Activated CD4-positive, CD25-positive, alpha-beta regulatory T cell treated with anti-CD3 and anti-CD28 coated beads, Interleukin-2, amount 50 U/mL, for 72 hours (primary cell): Measurements from ENCODE around the gene PPIL1.

ENCODE experiments used
- DNase-seq: peaks from one replicate; pipeline ENCODE4 v3.0.0; 2021

PPIL1 gene

DNA sequence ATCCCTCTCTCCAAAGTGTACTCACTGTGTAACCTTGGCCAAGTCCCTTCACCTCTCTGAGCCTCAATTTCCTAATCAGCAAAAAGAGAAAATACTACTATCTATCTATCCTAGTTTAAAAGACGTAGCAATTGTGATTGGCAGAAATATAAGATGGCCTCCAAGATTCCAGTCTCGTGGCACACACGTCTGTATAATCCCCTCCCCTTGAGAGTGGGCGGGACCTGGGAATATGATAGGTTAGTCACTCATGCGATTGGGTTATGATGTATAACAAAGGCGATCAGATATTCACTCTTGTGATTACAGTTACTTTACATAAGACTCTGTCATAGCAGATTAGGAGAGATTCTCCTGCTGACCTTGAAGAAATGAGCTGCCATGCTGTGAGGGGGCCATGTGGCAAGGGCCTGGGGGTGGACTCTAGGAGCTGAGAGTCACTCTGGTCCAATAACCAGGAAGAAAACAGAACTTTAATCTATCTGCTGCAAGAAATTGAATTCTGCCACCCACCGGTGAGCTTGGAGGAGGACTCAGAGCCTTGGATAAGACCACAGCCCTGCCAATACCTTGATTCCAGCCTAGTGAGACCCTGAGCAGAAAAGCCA is 41.3 kb downstream of the PPIL1 start:
- no peak for DNase-seq

DNA sequence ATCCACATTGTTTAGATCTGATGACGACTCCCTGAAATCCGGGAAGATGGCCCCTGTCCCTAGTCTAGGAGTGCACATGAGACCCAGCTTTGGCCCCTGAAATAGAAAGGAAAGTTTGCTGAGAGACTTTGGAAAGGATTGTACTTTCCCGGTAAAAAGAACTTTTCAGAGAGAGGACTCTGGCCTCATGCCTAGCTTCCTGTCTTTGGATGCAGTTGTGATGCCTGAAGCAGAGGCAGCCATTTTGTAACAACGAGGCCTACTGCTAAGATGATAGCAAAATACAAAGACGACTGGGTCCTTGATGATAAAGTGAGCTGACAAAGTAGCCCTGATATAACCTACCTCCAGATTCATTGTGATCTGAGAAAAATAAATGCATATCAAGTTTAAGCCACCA is 42.3 kb downstream of the PPIL1 start:
- no peak for DNase-seq

DNA sequence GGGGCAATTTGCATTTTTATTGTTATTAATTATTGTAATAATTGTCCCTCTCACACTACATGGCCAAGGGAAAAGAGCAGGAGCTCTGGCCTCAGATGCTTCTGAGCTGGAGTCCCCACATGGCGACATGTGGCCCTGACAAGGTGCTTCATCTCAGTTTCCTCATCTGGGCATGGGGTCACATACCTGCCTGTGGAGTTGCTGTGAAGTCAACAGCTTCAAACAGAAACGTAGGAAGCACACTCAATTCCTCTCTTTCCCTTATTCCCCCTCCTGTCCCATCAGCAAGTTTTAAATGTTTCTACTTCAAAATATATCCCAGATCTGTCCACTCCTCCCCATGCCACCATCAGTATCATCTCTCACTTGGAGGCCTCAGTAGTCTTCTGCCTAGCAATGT is 44.0 kb downstream of the PPIL1 start:
- DNase-seq = no peak

DNA sequence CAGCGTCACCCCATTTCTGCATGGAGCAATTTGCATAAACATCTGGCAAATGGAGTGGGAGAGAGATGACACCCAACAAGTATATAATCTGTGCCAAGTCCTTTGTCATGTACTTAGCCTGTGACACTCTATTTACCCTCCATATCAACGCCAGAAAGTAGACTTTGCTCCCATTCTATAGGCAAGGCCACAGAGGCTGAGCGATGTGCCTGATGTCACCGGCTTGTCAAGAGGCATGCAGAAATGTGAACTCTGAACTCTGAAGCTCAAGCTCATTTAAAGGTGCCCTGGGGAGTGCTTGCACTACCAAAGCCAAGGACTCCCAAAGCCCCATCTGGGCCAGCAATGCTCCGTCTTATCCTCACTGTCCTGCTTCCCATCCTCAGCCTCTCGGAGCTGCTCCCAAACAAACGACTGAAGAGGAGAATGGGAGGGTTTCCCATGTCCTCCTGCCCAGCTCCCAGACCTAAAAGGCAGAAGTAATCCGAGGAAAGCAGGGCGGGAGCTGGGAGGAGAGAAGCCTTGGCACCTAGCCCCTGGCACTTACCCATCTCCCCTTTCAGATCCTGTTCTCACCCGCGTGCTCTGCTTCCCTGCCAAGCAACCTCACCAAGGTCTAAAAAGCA is 44.6 kb downstream of the PPIL1 start:
- no peak for DNase-seq

DNA sequence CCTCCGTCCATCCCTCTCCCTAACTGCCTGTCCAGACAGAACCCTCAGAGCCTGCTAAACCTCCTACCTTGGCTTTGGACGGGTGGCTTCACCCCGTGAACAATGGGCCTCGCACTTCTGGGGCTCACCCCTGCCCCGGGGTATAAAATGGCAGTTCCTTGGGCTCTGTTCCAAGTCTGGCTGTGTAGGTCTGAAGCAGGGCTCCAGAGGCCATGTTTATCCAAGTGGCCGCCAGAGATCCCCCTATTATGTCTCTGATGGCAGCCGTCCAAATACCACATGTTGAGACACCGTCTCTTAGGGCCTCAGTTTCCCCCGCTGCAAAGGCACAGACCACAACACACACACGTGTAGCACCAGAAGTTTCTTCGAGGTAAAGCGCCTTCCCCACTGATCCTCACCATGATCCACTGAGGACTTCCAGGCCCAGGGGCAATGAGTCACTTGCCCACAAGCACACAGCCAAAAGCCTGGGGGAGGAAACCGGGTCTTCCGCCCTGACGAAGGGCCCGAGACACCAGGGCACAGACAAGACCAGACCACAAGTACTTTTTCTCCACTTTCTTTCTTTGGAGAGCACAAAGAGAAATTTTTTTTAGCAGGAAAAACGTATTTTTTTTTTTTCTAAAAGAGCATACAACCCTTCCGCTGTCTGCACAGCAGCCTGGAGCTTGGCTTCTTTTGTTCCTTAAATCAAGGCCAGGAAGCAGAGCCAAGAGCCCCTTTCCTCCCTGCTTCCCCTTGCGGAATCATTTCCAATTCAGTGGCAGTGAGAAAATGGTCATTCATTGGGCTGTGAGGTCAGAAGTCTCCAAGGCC is 47.1 kb downstream of the PPIL1 start:
- no peak for DNase-seq

DNA sequence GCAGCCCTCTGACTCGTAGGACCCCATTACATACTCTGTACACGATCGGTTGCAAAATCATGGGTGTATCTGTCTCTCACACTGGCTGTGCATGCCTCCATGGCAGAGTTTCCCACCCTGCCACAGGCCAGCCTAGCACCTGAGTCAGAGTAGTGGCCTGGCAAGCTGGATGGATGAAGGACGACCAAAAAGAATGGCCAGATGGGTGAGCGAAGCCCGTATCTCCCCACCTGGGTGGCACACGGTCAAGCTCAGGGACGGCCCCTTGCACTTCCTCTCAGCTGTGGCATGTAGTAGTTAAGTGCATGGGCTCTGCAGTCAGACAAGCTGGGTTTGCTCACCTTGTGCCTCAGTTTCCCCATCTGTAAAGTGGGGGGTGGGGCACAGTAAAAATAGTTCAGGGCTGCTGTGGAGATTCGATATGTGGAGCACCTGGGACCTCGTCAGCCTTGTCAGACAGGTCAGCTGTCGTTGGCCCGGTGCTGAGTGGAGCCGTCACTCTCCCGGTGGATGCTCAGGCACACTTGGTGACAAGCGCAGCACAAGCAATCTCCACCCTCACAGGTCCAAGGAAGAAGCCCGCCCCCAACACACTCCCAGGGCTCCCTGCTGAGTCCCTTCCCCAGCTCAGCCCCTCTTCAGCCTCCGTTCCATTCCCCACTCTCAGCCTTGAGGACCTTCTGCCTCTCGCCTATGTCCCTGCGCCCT is 47.9 kb downstream of the PPIL1 start:
- no peak for DNase-seq

DNA sequence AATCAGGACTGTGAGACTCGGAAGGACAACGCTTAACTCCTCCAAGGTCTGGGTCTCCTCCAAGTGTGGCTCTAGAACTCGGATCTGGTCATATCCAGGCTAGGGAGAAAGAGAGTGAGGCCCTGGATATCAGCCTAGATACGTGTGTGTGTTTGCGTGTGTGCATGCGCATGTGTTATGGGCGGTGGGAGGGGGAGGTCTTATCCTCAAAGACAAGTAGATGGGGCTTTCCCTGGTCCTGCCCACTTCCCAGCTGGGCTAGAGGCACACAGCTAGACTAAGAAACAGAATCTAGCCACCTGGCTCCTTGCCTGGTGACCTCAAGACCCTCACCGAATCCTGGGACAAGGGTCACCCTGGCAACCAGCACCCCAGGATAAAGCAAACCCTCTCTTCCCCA is 48.6 kb downstream of the PPIL1 start:
- no peak for DNase-seq

DNA sequence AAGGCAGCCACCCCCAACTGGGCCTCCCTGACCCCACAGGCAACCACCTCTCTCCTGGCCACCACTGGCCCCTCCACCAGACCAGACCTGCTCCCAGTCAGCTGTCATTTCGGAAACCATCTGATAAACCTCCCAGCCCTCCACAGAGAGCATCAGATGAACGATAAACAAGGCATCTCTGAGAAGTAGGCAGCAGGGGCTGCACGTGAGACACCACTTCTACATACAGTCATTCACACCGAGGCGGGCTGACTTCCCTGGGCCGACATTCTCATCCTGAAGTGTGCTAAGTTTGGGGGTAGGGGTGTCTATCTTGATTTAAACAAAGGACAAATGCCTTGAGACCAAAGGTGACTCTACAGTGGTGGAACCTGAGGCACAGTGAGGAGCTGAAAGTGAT is 49.2 kb downstream of the PPIL1 start:
- no peak for DNase-seq

DNA sequence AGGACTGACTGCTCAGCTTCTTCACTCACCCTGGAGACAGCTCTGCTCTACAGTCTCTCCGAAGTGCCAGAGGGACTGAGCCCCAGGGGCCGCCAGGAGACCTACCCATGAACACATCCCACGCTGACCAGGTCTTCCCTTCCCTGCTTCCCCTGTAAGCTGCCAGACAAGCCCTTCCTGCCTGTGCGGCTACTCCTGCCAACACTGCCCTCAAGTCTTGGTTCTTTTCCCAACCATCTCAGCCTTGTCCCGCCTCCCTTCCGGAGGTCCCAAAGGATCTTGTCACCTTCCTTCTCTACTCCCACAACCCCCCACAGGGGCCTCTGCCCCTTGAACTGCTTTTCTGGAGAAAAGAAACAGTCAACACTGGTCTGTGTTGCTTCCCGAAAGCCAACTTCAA is 50.4 kb downstream of the PPIL1 start:
- no peak for DNase-seq

DNA sequence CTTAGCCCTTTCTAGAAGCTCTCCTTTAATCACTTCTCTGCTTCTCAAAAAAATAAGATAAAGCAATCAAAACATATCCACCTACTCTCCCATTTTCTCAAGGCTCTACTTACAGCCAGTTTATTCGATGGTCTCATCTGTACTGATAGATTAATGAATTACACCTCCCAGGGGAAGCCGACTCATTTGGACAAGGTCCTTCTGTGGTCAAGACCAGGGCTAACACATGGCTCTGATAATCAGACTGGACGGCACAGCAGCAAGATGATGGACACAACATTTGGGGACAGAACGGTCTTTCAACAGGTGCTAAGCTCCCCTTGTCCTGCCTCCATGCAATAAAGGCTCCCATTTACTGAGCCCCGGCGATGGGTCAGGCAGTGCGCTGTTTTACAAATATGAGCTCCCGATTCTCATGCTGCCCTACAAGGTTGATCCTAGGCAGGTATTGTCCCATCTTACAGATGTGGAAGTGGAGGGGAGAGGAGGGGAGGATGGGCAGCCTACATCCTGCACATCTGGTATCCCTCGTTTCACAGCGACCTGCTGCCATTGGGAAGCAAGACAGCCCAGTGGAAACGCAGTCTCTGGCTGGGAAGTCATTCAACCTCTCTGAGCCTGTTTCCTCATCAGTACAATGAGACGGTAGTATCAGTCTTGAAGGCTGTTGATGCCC is 51.0 kb downstream of the PPIL1 start:
- no peak for DNase-seq

DNA sequence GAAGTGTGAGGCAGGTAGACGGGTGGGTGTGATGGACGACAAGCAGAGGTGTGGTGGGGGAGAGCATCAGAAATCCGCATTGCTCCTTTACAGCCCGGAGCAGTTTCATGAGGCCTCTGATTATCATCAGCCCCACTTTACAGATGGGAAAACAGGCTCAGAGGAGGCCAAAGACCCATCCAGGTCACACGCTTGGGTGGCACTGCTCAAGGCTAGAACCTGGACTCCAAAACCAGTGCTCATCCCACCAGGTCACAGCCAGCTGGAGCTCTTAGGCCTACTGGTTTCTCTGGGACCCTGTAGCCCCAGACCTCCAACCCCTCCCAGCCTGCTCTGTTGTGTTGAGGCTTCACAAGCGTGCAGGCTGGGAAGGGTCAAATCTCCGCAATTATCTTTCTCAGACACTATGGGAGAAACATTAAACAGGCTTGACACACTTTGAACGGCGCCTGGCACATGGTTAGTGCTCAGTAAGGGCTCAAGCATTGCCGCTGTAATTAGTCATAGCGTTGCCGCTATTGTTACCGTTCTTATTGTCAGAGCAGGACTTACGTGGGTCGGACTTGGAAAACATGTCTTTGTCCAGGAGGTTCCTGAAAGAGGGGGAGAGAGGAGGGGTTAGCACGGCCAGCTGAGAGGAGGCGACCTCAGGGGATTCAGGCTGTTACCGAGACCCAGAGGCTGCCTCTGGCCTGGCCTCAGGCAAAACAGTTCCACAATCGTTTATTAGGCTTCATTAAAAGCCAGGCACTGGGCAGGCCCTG is 51.9 kb downstream of the PPIL1 start:
- no peak for DNase-seq

DNA sequence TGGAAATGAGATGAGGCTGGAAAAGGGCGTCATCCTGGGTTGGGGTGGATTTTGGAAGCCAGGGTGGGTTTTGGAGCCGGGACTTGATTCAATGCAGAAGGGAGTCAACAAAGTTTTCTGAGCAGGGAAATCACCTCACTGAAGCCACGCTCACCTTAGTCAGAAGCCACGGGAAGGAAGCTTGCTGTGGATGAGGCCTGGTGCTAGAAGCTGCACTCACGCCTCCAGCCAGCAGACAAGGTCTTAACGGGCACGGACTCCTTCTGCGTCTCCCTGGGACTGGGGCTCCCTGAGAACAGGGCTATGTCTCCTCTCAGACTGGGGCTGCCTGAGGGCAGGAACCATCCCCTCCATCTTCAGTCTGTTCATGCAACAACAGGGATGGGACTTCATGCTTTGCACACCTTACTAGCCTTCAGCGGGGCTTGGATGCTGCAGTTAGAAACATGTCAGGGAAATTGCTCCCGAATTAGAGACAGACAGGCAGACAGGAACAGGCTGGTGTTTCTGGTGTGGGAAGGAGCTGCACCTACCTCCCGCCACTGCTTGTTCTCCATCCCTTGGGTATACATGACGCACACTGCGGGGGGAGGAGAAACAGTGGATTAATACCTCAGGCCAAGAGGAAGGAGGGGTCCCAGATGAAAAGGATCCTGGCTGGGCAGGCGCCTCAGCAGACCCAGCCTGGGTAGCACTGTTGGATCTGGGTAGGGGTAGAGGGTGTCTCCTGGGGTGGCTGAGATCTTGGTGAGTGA is 52.8 kb downstream of the PPIL1 start:
- no peak for DNase-seq

DNA sequence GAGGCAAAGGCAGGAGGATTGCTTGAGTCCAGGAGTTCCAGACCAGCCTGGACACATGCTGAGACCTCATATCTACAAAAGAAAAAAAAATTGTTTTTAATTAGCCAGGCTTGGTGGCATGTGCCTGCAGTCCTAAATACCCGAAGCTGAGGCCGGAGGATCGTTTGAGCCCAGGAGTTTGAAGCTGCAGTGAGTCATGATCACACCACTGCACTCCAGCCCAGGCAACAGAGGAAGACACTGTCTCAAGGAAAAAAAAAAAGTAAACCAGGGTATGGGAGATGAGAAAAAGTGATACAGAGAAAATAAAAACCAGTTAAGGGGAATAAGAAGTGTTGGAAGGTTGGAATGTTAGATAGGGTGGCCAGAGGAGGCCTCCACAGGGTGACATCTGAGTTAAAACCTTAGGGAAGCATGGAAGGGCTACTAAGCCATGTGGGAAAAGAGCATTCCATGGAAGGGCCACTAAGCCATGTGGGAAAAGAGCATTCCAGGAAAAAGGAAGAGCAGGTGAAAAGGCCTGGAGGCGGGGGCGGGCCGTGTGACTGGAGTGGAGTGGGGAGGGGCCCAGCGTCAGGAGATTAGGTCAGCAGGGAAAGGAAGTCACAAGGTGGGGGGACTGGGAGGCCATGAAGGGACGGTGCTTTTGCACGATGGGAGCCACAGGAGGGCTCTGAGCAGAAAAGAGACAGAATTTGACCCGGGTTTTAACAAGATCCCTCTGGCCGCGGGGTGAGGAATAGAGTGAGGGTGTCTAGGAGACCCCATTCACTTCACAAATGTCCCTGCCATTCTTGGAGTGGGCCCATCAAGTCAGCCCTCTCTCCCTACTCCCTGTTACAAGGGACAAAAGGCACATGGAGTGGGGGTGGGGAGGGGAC is 53.7 kb downstream of the PPIL1 start:
- DNase-seq = no peak

DNA sequence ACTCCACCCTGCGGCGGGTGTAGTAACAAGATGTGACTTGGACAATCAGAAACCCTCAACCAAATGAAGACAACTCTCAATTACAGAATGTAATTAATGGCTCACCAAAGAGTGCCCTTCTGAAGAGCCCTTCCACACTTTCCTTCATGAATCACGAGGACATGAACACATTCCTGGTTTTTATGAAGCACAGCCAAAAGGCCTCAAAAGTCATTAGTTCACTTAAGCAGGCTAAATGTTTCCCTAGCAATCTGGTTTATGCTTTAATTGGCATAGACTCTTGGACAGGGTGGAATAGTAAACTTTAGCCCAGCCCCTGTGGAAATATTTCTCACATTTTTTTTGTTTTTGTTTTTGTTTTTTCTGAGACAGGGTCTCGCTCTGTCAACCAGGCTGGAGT is 55.8 kb downstream of the PPIL1 start:
- DNase-seq = no peak

DNA sequence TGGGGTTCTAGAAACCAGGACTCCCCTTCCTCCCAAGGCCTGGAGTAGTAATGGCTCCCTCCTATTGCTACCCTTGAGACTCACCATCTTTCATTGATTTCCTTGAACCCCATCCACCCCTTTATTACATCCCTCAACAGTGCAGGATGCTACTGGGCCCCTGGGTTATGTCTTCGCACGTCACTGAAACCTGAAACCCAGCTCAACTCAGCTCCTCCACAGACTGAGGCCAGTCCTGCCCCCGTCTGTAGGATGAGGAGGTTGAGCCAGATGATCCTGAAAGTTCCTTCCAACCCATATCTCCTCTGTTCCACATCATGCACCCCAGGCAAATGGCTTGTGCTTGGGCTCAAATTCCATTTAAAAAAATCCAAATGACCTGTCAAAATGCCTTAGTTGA is 56.8 kb downstream of the PPIL1 start:
- no peak for DNase-seq

DNA sequence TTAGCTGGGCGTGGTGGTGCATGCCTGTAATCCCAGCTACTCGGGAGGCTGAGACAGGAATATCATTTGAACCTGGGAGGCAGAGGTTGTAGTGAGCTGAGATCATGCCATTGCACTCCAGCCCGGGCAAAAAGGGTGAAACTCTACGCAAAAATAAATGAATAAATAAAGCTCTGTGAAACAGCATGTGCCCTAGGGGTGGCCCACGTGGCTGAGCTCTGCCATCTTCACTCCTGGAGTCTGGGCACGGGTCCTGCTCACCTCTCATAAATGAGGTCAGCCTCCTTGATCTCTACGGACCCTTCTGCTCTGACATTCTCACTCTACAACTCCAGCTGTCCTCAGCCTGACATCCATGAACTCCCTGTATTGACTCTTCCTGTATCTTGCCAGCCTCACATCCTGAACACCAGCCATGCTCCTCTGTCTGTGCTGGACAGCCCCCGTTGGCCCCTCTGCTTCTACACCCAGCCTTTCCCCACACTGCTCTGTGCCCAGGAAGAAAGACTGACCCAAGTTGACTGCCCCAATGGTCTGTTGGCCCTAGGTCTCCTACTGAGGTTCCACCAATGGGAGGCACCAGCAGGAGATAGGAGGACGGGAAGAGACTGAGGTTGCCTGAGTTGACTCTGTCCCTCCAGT is 57.3 kb downstream of the PPIL1 start:
- no peak for DNase-seq

DNA sequence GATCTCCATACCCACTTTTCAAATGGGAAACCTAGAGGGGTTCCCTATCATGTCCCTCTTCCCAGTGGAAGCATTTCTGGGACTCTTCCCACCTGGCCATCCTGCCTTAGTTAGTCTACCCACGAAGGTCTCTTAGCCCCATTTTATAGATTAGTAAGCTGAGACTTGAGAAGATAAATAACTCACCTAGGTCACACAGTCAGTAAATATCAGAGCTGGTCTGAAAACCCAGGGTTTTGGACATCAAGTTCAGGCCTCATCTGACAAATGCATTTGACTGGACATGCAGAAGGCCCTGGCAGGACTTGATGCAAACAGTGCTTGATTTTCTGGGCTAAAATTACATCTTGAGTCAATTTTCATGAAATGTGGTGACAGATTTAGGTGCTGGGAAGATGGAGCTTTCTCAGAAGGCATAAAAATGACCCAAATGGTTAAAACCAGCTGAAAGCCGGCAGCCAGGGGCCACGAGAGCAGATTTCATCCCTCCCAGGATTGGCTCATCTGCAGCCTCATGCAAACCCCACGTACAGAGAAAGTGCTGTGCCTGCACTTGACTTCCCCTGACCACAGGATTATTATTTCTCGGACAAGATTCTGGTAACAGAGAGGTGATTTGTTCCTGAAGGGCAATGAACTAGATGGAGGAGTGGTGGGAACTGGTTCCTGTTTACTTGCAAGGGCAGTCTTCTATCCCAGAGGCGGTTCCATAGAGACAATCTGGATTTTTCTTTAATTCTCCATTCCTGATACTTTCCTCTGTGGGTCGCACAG is 58.5 kb downstream of the PPIL1 start:
- DNase-seq = no peak

DNA sequence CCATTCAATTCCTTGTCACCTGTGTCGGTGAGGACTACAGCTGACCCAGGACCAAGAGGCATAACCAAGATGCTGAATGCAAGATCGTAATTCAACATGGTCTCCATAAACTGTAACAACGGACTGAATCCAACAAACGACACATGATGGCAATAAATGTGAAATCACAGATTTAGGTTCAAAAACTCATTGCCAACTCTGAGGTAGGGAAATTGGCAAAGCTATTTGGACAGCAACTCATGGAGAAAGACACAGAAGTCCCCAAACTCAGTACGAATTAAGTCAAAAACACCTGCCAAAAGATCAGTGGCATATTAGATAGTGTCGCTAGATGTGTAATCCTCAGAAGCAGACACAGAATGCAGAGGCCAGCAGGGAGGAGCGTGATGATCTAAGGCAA is 60.4 kb downstream of the PPIL1 start:
- DNase-seq = no peak

DNA sequence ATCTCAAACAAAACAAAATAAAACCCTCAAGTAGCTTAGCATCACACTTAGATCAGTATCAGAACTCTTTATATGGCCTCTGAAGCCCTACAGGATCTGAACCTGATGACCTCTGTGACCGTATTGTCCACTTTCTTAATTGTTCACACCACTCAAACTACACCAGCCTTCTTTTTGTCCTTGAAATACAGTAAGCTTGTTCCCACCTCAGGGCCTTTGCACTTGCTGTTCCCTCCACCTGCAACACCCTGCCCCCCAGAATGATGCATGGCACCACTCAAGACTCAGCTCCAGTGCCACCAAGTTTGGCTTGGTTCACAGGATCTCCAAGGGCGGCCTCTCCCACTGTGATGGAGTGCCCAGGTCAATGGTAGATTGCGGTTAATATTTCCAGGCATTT is 61.1 kb downstream of the PPIL1 start:
- no peak for DNase-seq
